Panc1 (cell line): ENCODE data around the gene GMCL2. TPM values are rescaled to one million over a fixed set of nuclear protein-coding genes. Genes with fewer than 3 reads are reported as not detected.

Experiments
- ATAC-seq: fragments of 200-7000 bp; cut with Tn5 transposase; 2 replicates; pipeline ENCODE4 v1.9.1; 2020; ENCODE audit warnings: mild to moderate bottlenecking, moderate library complexity
- Bru-seq: library from RNA; stranded (reverse); fragments of 400-500 nt; gene quantifications from one replicate; lab custom pipeline; 2021; lab: Mats Ljungman, UMichigan
- BruChase-seq, 2 experiments: library from RNA; stranded (reverse); fragments of 400-500 nt; gene quantifications; one replicate each; lab custom pipeline; 2021; lab: Mats Ljungman, UMichigan
- BruUV-seq: library from RNA; stranded (reverse); fragments of 400-500 nt; replicated peaks from 2 replicates; lab custom pipeline; 2021; lab: Mats Ljungman, UMichigan
- CTCF ChIA-PET: fragments of 300-600 bp; sonication (Branson Sonifier 250); formaldehyde crosslinking; loops from one replicate; lab custom pipeline; 2022; ENCODE audit warnings: antibody characterized with exemption; lab: Charles Lee
- POLR2A ChIA-PET: fragments of 300-600 bp; sonication (Branson Sonifier 250); formaldehyde crosslinking; loops from one replicate; lab custom pipeline; 2022; ENCODE audit warnings: antibody characterized with exemption; lab: Charles Lee
- DNase-seq: peaks from one replicate; pipeline ENCODE4 v3.0.0-alpha.2; 2010; ENCODE audit warnings: low read depth, low spot score
- H3K27ac ChIP-seq: 2 replicates; pipeline ENCODE4 v1.5.1; 2011; ENCODE audit warnings: mild to moderate bottlenecking, low read length, inconsistent platforms
- H3K27me3 ChIP-seq: fragments of 200-500 bp; sonication (Bioruptor generic); 2 replicates; pipeline ENCODE4 v1.6.0; 2014; ENCODE audit warnings: low read length, inconsistent platforms; ENCODE audit not compliant: control insufficient read depth, insufficient read depth
- H3K36me3 ChIP-seq: fragments of 200-500 bp; sonication (Bioruptor generic); 2 replicates; pipeline ENCODE4 v1.5.1; 2014; ENCODE audit warnings: inconsistent platforms, mild to moderate bottlenecking, low read length, moderate library complexity; ENCODE audit not compliant: control insufficient read depth, insufficient read depth
- H3K4me1 ChIP-seq: 2 replicates; pipeline ENCODE4 v1.5.1; 2011; ENCODE audit warnings: inconsistent platforms, mild to moderate bottlenecking, low read length, moderate library complexity; ENCODE audit not compliant: control insufficient read depth, insufficient read depth
- H3K4me3 ChIP-seq, 2 experiments: 2 replicates each; pipeline ENCODE4 v1.5.1; 2011 to 2012; ENCODE audit warnings: low read depth in 2 of 2, low read length in 2 of 2, mild to moderate bottlenecking in 2 of 2, inconsistent platforms in 1 of 2, moderate library complexity in 1 of 2
- H3K9me3 ChIP-seq: fragments of 200-500 bp; sonication (Bioruptor generic); 2 replicates; pipeline ENCODE4 v1.5.1; 2014; ENCODE audit warnings: low read depth, mild to moderate bottlenecking, inconsistent platforms, low read length, moderate library complexity; ENCODE audit not compliant: control insufficient read depth, insufficient read depth
- POLR2AphosphoS5 ChIP-seq: IDR thresholded peaks from 2 replicates; pipeline ENCODE4 v1.6.1; 2012; ENCODE audit warnings: mild to moderate bottlenecking, low read depth, low read length, moderate library complexity
- SIN3A ChIP-seq: IDR thresholded peaks from 2 replicates; pipeline ENCODE4 v1.6.1; 2012; ENCODE audit warnings: low read depth, mild to moderate bottlenecking, low read length, moderate library complexity, borderline replicate concordance; ENCODE audit not compliant: insufficient read depth
- TCF7L2 ChIP-seq: IDR thresholded peaks from 2 replicates; pipeline ENCODE4 v1.6.1; 2011; ENCODE audit warnings: mild to moderate bottlenecking, low read depth, low read length, inconsistent platforms
- in situ Hi-C: cut with HindIII; loops from 2 replicates; pipeline ENCODE4 v1.10.0; 2016; ENCODE audit warnings: low sequenced_read_pairs, low pct_unique_long_range_greater_than_20kb
- intact Hi-C: fragments of 100-400 bp; cut with micrococcal nuclease; formaldehyde crosslinking; loops from one replicate; pipeline ENCODE4 v1.10.0; 2022; ENCODE audit not compliant: unreplicated experiment
- long read RNA-seq: library from polyadenylated mRNA; unstranded; transcript quantifications from one replicate; pipeline ENCODE4 v2.0.0, GENCODE V29; 2021; ENCODE audit not compliant: unreplicated experiment
- polyA plus RNA-seq: library from polyadenylated mRNA; unstranded; fragments of >200 nt; gene quantifications from one replicate; pipeline ENCODE4 v1.2.1, GENCODE V29; 2012; ENCODE audit warnings: missing spikeins; ENCODE audit not compliant: insufficient read length
- total RNA-seq: library from RNA; stranded (reverse); gene quantifications from one replicate; pipeline ENCODE4 v1.2.1, GENCODE V29; 2021; ENCODE audit not compliant: unreplicated experiment
- TF ChIP-seq, protein P1 (sequence below), 2 experiments: IDR thresholded peaks; 2 replicates each; pipeline ENCODE4 v1.6.1; 2011 to 2012; ENCODE audit warnings: low read depth in 2 of 2, control low read depth in 1 of 2, low read length in 1 of 2, mild to moderate bottlenecking in 1 of 2, moderate library complexity in 1 of 2; ENCODE audit not compliant: insufficient read depth in 1 of 2
- TF ChIP-seq, protein P2 (sequence below): fragments of 450-650 bp; IDR thresholded peaks from 2 replicates; pipeline ENCODE4 v1.5.1; 2017; ENCODE audit warnings: mild to moderate bottlenecking

Gene GMCL2, protein sequence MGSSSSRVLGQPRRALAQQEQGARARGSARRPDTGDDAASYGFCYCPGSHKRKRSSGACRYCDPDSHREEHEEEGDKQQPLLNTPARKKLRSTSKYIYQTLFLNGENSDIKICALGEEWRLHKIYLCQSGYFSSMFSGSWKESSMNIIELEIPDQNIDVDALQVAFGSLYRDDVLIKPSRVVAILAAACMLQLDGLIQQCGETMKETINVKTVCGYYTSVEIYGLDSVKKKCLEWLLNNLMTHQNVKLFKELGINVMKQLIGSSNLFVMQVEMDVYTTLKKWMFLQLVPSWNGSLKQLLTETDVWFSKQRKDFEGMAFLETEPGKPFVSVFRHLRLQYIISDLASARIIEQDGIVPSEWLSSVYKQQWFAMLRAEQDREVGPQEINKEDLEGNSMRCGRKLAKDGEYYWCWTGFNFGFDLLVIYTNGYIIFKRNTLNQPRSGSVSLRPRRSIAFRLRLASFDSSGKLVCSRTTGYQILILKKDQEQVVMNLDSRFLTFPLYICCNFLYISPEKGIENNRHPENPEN
- total RNA-seq (not detected), Bru-seq, nascent RNA (not detected), BruChase-seq, experiment 1, labeled RNA remaining after a 2-hour chase (not detected), BruChase-seq, experiment 2, labeled RNA remaining after a 6-hour chase (not detected)
- polyA plus RNA-seq: not detected
- long read RNA-seq: 0 reads

DNA sequence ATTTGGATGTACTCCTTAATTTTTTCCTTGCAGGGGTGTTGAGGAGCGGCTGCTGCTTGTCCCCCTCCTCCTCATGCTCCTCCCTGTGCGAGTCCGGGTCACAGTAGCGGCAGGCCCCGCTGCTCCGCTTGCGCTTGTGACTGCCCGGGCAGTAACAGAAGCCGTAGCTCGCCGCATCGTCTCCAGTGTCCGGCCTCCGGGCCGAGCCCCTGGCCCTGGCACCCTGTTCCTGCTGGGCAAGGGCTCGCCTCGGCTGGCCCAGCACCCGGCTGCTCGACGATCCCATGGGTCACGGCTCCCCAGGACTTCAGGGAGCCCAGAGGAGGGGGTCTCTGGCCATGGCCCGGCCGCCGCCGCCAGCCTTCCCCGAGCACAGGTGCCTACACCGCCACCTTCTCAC, at the start of gene GMCL2:
Gene GMCL2, minus strand, starts transcription at position 358 of the 400 bp plus-strand sequence. Its CDS starts 72 bp downstream, at position 286.
- in situ Hi-C loops (no loop called here), intact Hi-C loops (no loop called here)
- no peaks in the 10 kb centered on the region for H3K36me3 ChIP-seq
- no peaks in the 10 kb centered on the region for H3K4me1 ChIP-seq
- ChIA-PET POLR2A (no interaction called here), CTCF (no interaction called here)
- H3K27ac ChIP-seq: no peak within 1 kb of the TSS
- no peaks in the 10 kb centered on the region for H3K27me3 ChIP-seq
- DNase-seq (no peak), ATAC-seq (peak; percentile 34; the same call in 1 of the 2 replicates)
- TF ChIP-seq POLR2AphosphoS5: no peak
- TF ChIP-seq, protein P1, sequence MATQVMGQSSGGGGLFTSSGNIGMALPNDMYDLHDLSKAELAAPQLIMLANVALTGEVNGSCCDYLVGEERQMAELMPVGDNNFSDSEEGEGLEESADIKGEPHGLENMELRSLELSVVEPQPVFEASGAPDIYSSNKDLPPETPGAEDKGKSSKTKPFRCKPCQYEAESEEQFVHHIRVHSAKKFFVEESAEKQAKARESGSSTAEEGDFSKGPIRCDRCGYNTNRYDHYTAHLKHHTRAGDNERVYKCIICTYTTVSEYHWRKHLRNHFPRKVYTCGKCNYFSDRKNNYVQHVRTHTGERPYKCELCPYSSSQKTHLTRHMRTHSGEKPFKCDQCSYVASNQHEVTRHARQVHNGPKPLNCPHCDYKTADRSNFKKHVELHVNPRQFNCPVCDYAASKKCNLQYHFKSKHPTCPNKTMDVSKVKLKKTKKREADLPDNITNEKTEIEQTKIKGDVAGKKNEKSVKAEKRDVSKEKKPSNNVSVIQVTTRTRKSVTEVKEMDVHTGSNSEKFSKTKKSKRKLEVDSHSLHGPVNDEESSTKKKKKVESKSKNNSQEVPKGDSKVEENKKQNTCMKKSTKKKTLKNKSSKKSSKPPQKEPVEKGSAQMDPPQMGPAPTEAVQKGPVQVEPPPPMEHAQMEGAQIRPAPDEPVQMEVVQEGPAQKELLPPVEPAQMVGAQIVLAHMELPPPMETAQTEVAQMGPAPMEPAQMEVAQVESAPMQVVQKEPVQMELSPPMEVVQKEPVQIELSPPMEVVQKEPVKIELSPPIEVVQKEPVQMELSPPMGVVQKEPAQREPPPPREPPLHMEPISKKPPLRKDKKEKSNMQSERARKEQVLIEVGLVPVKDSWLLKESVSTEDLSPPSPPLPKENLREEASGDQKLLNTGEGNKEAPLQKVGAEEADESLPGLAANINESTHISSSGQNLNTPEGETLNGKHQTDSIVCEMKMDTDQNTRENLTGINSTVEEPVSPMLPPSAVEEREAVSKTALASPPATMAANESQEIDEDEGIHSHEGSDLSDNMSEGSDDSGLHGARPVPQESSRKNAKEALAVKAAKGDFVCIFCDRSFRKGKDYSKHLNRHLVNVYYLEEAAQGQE (IDR thresholded peaks at IDR 0.05; ENCODE audit: insufficient read depth in 1 of 2, low read depth in 2 of 2, low read length in 1 of 2): no peak
- TF ChIP-seq, protein P2, sequence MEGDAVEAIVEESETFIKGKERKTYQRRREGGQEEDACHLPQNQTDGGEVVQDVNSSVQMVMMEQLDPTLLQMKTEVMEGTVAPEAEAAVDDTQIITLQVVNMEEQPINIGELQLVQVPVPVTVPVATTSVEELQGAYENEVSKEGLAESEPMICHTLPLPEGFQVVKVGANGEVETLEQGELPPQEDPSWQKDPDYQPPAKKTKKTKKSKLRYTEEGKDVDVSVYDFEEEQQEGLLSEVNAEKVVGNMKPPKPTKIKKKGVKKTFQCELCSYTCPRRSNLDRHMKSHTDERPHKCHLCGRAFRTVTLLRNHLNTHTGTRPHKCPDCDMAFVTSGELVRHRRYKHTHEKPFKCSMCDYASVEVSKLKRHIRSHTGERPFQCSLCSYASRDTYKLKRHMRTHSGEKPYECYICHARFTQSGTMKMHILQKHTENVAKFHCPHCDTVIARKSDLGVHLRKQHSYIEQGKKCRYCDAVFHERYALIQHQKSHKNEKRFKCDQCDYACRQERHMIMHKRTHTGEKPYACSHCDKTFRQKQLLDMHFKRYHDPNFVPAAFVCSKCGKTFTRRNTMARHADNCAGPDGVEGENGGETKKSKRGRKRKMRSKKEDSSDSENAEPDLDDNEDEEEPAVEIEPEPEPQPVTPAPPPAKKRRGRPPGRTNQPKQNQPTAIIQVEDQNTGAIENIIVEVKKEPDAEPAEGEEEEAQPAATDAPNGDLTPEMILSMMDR: no peak
- no peak for TF ChIP-seq SIN3A
- no peak for TF ChIP-seq TCF7L2
- BruUV-seq: no TSS peak
- H3K4me3 ChIP-seq: no peak within 1 kb of the TSS
- no peaks in the 10 kb centered on the region for H3K9me3 ChIP-seq

DNA sequence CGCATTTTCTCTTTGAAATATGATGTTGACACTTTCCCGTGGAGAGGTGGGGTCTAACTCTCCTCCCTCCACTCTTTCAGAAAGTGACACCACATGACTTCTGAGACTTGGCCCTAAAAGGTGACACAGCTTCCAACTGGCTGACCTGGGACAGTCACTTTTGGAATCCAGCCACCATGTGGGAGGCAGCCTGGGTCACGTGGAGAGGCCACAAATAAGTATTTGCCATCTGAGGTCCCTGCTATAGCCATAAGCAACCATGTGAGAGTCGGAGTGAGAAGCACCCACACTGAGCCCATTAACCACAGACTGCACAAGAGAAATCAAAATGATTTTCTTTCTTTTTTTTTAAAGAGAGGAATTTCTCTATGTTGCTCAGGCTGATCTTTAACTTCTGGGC, 49.5 kb upstream of the GMCL2 start:
- TF ChIP-seq SIN3A: no peak
- no peak for TF ChIP-seq POLR2AphosphoS5
- TF ChIP-seq, protein P2: no peak
- no peak for TF ChIP-seq TCF7L2
- TF ChIP-seq, protein P1 (IDR thresholded peaks at IDR 0.05; ENCODE audit: insufficient read depth in 1 of 2, low read depth in 2 of 2, low read length in 1 of 2): no peak
- no peaks in the 10 kb centered on the region for H3K27me3 ChIP-seq
- no peaks in the 10 kb centered on the region for H3K36me3 ChIP-seq
- no TSS peak for BruUV-seq
- intact Hi-C loops (no loop called here), in situ Hi-C loops (no loop called here)
- no peak overlapping the region for H3K27ac ChIP-seq
- POLR2A ChIA-PET: no interaction called here
- ATAC-seq (no peak), DNase-seq (no peak)
- no peak overlapping the region for H3K4me3 ChIP-seq
- CTCF ChIA-PET: no interaction called here
- peaks cover 10% of the 10 kb centered on the region for H3K4me1 ChIP-seq
- no peaks in the 10 kb centered on the region for H3K9me3 ChIP-seq
